Measurements from ENCODE around the gene PUS7L.
A peak's percentile ranks its signal among the peaks of the same experiment; 100 is the strongest.
"Not testable (repeated sequence)": the region's sequence is repeated elsewhere in the genome, so short reads cannot be mapped to it uniquely, and the experiment has no call there.

Gene PUS7L, protein sequence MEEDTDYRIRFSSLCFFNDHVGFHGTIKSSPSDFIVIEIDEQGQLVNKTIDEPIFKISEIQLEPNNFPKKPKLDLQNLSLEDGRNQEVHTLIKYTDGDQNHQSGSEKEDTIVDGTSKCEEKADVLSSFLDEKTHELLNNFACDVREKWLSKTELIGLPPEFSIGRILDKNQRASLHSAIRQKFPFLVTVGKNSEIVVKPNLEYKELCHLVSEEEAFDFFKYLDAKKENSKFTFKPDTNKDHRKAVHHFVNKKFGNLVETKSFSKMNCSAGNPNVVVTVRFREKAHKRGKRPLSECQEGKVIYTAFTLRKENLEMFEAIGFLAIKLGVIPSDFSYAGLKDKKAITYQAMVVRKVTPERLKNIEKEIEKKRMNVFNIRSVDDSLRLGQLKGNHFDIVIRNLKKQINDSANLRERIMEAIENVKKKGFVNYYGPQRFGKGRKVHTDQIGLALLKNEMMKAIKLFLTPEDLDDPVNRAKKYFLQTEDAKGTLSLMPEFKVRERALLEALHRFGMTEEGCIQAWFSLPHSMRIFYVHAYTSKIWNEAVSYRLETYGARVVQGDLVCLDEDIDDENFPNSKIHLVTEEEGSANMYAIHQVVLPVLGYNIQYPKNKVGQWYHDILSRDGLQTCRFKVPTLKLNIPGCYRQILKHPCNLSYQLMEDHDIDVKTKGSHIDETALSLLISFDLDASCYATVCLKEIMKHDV

GRCh38 chr12:43758728-43759563, at the start of gene PUS7L, which contains the start of gene IRAK4:
PUS7L (minus strand) TSS chr12:43758790; CDS start chr12:43755245, 3,545 bp downstream.
IRAK4 (plus strand) TSS chr12:43758951; CDS start chr12:43768112, 9,161 bp downstream.
- peak; percentile 91 for DNase-seq

GRCh38 chr12:43807386-43807785, 48.8 kb upstream of the PUS7L start:
- DNase-seq, result no peak

- DNase-seq, result no peak
Measured at GRCh38 chr12:43806737-43807072, 48.1 kb upstream of the PUS7L start.

DNA sequence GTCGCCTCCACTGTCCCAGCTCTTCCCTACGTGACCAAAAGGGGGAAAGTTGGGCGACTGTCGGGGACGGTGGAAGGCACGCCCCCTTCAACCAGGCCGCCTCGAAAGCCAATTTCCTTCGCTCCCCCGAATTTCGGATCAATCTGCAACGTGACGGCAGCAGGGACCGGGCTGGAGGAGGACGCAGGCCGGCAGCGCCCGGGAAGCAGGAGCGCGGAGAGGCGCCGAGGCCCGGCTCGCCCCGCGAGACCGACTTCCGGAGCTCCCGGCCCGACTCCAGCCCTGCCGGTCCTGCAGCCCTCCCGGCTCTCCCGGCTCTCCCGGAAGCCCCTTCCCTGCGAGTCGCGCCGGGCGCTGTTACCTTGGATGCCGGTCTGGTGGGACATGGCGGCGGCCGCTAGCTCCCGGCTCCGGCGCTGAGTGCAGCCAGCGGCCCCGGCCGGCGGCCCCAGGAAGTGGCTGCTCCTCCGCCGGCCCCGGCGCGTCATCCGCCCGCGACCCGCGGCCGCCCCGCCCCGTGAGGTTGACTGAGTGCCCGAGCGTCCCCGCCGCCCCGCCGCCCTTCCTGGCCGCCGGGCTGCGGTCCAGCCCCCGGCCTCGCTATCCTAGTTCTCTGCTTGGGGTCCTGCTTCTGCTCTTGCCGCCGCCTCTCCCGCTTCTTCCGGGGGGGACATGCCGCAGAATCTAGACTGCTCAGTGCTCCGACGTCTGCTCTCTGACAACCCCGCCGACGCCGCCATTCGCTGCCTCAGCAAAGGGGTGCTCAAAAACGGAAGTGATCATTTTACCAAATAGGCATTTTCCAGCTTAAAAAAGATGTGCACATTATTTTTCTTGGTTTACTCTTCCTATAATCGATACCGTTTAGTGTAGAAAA, 47.5 kb upstream of the PUS7L start, which contains the start of gene TWF1:
Gene TWF1 (minus strand): TSS at position 458 of the 877 bp plus-strand sequence. CDS start 72 bp downstream, at position 386.
- peak; percentile 78 for DNase-seq

- DNase-seq, result no peak
Measured at GRCh38 chr12:43805149-43805859, 46.7 kb upstream of the PUS7L start.

GRCh38 chr12:43797561-43798217, 39.1 kb upstream of the PUS7L start:
- DNase-seq, result no peak

DNA sequence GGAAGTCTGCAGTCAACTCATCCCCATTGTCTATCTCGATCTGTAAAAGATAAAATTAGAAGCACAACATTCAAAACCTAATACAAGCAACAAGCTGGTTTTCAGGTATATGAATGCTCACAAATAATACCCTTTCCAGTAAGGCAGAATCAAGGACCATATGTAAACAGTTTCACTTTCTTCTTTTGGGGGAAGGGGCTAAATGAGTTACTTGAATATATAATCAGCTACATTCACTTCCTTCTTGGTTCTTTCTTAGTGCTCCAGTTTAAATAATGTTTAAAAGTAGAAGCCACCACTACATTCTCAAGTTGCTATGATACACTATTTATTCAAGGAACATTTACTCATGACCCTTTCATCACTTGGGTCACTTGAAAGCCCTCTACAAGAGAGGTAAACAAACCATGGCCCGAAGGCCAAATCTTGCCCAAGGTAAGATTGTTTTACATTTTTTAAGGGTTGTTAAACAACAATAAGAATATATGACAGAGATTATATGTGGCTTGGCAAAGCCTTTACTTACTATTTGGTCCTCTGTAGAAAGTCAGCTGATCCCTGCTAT, 37.2 kb upstream of the PUS7L start:
- no peak for DNase-seq

GRCh38 chr12:43789941-43790340, 31.4 kb upstream of the PUS7L start:
- DNase-seq, result no peak

DNA sequence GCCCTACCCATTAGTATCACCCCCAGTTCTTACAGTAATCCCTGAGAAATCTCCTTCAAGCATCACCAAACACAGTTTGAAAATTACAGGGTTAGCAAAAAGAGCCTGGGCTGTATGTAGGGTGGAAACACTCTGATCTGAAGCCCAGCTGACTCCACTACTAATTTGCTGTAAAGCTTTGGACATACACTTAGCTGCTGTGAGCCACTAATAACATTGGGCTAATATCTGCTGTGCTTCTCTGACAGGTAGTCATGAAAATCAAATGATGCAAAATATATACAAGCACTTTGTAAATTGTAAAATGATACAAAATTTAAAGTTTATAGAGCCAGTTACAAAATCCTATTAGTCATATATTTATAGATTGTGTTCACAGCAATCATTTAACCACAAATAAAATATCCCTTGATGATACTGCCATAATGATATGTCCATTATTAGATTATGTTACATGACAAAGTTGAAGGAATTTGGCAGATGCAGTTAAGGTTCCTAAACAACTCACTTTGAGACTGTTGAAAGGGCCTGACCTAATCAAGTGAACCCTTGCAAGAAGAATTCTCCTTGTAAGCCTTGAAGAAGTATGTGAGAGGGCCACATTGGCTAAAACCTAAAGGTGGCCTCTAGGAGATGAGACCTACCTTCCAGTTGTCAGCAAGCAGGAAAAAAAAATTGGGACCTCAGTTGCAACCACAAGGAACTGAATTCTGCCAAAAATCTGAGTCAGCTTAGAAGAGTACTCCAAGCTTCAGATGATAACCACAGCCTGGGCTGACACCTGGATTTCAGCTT, 28.5 kb upstream of the PUS7L start:
- no peak for DNase-seq

- no peak for DNase-seq
Measured at GRCh38 chr12:43776498-43776897, 17.9 kb upstream of the PUS7L start.

DNA sequence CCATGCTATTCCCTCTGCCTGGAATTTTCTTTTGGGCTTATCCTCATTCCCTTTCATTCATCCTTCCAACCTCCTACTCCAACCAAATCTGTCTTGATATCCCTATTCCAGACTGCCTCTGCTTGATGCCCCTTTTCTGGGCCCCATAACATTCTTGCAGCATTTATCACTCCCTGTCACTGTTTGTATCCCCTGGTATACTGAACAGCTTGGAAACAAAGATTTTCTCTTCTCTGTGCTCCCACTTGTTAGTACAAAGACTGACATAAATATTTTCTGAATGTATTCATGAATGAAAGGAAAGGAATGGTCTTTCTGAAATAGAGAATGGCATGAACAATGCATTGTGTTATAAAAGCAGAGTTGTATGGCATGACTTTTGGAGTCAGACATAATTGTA, 7.7 kb upstream of the PUS7L start:
- no peak for DNase-seq

GRCh38 chr12:43764528-43764927, 5.9 kb upstream of the PUS7L start:
- DNase-seq, result no peak

DNA sequence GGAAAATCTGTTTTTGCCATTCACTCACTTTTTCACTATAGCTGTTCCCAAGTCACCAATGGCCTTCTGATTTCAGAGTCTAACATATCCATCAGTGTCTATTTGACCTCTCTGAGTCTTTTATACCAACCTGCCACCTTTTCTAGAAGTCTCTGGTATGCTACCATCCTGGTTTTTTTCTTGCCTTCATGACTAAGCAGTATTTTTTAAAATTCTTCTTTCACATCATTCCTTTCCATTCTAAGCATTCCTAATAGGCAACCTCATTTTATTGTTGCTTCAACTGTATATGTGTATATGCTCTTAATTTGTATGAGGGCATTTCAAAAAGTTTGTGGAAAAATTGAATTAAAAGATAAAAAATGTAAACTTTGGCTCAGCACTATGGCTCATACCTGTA, 5.2 kb upstream of the PUS7L start:
- DNase-seq, result no peak

DNA sequence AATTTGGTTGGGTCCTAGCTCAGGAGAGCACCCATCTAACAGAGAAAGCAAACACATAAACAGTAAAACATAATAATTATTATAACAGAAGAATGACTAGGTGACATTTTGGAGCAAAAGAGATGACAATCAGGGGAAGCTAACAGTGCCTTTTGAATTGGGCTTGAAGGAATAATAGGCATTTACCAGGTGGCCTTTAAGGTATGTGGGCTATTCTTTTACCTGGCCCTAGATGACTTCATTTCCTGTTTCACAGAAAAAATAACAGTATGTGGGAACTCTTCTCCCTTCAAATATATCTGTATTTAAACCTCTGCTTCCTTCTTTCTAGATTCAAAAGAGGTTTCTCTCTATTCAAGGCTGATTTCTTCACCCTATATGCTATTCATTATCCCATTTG, 4.0 kb upstream of the PUS7L start:
- DNase-seq, result no peak

- DNase-seq, result no peak
Measured at GRCh38 chr12:43761500-43761899, 2.9 kb upstream of the PUS7L start.

GRCh38 chr12:43760396-43760795, 1.8 kb upstream of the PUS7L start:
- DNase-seq, result no peak

- no peak for DNase-seq
Measured at GRCh38 chr12:43758247-43758727, 303 bp downstream of the PUS7L start.

DNA sequence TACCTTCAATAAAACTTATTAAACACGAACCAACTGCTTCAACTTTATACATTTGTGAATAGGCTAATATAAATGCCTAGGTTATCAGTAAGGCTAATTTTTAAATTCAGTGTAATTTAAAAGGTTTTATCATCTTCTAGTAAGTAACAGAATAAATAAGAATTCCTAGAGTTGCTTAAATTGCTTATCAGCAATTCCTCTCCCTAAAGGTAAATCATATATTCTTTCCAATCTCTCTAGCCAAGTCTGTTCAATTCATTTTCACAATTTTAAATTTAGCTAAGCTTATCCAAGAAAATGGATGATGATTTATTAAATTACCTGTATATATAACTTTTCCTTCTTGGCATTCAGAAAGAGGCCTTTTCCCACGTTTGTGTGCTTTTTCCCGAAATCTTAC, 4.6 kb downstream of the PUS7L start:
- DNase-seq, result no peak

DNA sequence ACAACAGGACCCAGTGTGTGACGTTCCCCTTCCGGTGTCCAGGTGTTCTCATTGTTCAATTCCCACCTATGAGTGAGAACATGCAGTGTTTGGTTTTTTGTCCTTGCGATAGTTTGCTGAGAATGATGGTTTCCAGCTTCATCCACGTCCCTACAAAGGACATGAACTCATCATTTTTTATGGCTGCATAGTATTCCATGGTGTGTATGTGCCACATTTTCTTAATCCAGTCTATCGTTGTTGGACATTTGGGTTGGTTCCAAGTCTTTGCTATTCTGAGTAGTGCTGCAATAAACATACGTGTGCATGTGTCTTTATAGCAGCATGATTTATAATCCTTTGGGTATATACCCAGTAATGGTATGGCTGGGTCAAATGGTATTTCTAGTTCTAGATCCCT, 7.2 kb downstream of the PUS7L start:
- DNase-seq, result not testable (repeated sequence)

DNA sequence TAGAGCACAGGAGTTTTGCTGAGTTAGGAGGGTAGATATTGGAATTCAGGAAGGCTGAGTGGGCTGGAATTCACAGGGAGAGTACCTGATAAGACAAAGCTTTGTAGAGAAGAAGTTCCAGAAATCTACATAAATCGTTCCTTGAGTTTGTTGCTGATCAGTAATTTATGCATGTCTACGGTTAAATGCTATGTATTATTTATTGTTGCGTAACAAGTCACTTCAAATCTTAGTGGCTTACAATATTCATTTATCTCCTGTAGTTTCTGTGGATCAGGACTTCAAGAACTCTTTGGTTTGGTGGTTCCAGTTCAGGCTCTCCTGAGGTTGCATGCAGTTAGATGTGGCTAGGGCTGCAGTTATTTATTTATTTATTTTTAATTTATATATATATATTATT, 7.8 kb downstream of the PUS7L start:
- no peak for DNase-seq
